Dedifferentiated amniotic fluid mesenchymal stem cell (primary cell): ENCODE data around the gene CASS4.
A peak's percentile ranks its signal among the peaks of the same experiment; 100 is the strongest.
"Not testable (repeated sequence)": the region's sequence is repeated elsewhere in the genome, so short reads cannot be mapped to it uniquely, and the experiment has no call there.

Source experiments
- DNase-seq: peaks from one replicate; pipeline ENCODE4 v3.0.0-alpha.2; 2016; ENCODE audit errors: extremely low spot score

CASS4 gene, protein sequence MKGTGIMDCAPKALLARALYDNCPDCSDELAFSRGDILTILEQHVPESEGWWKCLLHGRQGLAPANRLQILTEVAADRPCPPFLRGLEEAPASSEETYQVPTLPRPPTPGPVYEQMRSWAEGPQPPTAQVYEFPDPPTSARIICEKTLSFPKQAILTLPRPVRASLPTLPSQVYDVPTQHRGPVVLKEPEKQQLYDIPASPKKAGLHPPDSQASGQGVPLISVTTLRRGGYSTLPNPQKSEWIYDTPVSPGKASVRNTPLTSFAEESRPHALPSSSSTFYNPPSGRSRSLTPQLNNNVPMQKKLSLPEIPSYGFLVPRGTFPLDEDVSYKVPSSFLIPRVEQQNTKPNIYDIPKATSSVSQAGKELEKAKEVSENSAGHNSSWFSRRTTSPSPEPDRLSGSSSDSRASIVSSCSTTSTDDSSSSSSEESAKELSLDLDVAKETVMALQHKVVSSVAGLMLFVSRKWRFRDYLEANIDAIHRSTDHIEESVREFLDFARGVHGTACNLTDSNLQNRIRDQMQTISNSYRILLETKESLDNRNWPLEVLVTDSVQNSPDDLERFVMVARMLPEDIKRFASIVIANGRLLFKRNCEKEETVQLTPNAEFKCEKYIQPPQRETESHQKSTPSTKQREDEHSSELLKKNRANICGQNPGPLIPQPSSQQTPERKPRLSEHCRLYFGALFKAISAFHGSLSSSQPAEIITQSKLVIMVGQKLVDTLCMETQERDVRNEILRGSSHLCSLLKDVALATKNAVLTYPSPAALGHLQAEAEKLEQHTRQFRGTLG

DNA sequence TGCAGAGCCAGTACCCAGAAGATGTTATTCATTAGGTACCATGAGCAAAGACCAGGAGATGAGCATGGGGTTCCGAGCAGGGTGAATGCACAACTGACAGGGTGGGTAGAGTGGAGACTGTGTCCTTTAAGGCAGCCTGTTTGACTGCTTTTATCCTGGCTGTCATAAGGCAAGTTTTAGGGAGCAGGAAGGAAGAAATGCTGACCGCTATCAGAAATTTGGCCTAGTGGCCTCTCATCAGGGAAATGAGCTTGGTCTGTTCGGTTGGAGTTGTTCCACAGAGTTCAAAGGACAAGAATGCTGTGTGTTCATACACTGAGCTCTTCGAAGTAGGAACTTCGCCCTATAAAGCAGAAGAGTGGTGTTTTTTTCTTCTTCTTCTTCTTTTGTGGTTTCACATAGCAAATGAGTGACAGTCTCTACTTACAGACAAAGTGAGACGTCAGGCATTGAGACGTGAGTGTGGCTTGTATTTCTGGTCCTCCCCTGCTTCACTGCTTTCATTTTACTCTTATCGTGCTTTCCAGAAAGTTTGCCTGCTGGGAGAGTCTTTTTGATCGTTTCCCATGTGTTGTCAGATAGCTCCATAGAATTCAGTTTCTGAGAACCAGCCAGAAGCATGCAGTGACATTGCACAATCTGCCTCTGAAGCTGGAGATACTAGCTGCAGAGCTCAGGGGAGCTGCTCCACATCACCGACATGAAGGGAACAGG is at the start of gene CASS4:
Gene CASS4 (plus strand): TSS at position 502 of the 714 bp plus-strand sequence. CDS start 199 bp downstream, at position 701.
- DNase-seq = no peak

- DNase-seq = no peak
Observed at GRCh38 chr20:56362833-56363413, 49.1 kb upstream of the CASS4 start.

GRCh38 chr20:56363491-56363890 is 48.6 kb upstream of the CASS4 start:
- no peak for DNase-seq

GRCh38 chr20:56368351-56369134 is 43.5 kb upstream of the CASS4 start:
- no peak for DNase-seq

DNA sequence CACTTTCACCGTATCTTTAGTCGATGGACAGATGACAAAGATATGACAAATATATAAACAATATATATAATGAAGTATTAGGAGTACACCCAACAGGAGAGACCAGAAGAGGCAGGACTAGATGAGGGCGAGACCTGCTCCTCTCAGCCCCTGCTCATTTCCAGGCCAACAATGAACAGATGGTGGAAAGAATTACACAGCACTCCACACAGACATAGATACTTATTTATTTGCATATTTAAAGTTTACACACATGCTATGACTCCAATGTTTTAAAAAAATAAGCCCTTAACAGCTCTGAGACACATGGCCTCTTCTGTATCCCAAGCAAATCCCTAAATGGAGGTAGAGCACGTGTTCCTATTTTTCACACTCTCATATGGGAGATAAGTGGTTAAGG is 42.9 kb upstream of the CASS4 start:
- DNase-seq = no peak

GRCh38 chr20:56371977-56372376 is 40.1 kb upstream of the CASS4 start:
- no peak for DNase-seq

DNA sequence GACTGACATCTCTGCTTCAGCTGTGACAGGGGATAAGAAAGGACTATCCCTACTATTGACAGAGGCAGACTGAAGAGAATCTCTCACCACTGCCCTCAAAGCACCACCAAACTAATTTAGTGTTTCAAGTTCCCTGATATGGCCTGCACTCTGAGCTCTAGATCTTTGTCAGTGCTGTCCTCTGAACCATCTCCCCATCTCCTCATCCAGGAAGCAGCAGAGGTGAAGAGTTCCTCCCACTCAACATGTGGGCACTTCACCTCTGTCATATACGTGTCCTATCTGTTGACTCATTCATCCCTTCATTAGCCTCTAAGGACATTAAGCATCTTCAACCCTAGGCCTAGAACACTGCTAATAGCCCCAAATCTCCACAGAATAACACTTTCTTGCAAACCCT is 39.2 kb upstream of the CASS4 start:
- DNase-seq = no peak

DNA sequence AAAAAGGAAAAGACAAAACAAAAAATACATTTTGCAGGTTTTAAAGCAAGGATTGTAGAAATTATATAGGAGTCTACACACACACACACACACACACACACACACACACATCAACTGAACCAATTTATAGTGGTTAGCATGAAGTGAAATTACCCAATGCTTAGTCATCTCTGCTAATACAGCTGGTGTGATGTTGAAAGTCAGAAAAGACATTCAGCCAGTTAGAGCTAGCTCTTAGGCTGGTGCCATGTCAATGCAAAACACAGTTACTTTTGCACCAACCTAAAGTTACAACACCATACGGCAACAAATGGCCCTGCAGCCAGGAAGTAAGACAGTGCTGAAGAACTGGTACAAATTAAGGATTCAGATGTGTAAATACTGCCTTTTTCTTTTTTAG is 38.1 kb upstream of the CASS4 start:
- peak; percentile 86 for DNase-seq

DNA sequence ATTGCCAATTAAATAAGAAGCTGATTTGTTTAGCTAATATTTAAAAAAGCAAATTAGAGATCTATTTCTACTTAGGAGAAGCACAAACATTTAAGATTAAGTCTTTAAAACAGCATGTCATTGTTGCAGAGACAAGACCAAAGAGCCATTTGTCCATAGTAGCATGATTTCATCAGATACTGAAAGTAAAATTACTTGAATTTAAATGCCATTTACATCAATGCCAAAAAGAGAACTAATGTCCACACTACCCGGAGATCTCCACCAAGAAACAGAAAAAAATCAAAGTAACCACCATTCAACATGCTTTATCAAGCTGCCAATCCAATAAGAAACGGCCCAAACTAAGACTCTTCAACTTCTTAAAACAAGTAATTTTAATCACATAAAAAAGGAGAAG is 35.7 kb upstream of the CASS4 start:
- no peak for DNase-seq

GRCh38 chr20:56378386-56378785 is 33.7 kb upstream of the CASS4 start:
- DNase-seq = no peak

- no peak for DNase-seq
Observed at GRCh38 chr20:56380375-56380774, 31.7 kb upstream of the CASS4 start.

DNA sequence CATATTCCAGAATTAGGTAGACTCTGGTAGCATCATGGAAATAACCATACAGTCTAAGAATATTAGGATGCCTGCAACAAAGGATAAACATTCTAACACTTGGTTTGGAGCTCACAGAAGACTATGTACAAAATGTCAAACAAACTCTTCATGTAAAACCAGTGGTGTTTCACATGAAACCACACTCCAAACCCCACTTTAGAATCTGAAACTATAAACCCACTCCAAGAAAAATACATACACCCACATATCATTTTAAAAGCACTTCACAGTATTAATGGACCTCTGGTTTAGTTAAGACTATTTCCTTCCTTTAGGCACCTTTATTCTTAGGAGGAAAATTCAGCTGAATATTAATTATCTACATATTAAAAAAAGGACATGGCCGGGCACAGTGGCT is 30.6 kb upstream of the CASS4 start:
- DNase-seq = no peak

DNA sequence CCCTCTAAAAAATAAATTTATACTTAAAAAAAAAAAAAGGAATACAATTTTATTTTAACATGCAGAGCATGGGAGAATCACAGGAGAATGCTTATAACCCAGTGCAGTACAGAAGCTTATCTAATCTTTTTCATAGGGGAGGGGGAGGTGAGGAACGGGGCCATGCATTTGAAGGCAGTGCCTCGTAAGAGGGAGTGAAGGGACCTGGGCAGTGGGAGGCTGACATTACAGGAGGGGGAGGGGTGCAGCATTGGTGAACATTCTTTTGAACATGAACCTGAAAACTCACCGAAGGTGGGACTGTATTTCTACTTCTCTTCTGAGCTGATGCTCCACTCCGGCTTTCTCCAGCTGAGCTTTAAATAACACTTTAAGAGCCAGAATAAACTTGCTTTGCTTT is 29.4 kb upstream of the CASS4 start:
- no peak for DNase-seq

DNA sequence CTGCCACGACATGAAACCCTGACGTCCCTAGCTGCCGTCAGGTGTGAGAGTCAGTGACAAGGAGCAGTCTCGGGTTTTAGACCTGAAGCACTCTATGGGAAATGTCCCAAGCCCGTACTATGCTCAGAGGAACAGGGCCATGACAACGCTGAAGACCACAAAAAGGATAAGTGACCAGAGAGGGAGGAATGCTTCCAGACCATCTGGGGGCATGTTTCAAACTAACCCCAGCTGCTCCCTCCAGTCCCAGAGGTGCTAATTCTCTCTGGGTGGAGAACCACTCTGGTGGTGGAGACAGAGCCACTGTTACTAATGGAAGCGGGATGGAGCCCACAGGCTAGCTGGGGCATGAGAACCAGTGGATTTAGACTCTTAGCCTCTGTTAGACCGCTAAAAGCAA is 28.7 kb upstream of the CASS4 start:
- DNase-seq = no peak

- no peak for DNase-seq
Observed at GRCh38 chr20:56385130-56385529, 26.9 kb upstream of the CASS4 start.

- no peak for DNase-seq
Observed at GRCh38 chr20:56386219-56386618, 25.8 kb upstream of the CASS4 start.

DNA sequence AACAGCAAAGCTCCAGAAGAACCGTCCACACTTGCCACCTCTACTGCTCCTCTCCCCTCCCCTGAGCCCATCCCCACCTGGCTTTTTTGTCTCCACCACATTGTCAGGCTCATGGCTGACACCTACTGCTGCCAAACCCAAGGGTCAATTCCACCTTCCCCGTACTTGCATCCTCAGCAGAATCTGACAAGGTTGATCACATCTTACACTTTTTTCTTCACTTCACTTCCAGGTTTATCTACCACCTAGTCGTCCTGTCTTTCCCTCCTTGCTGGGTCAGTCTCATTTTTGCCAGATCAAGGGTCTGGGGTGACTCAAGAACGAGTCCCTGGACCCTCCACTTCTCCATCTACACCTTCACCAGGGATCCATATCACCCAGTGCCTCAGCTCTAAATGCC is 23.2 kb upstream of the CASS4 start:
- no peak for DNase-seq

DNA sequence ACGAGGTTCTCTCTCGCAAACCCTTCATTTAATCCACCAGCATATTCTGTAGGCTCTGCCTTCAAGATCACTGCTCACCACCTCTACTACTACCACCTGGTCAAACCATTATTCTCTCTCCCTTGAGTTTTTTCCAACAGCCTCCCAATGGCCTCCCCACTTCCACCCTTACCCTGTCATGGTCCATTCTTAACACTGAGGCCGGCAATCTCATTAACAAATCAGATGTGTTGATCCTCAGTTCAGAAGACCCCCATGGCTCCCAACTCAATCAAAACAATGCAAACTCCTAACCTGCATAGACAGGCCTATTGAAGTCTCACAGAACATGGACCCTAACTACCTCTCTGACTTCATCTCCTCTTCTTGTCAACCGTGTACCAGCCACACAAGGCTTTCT is 22.3 kb upstream of the CASS4 start:
- no peak for DNase-seq

- not testable (repeated sequence) for DNase-seq
Observed at GRCh38 chr20:56390396-56390795, 21.7 kb upstream of the CASS4 start.

GRCh38 chr20:56391037-56391436 is 21.0 kb upstream of the CASS4 start:
- DNase-seq = no peak

GRCh38 chr20:56391596-56392131 is 20.4 kb upstream of the CASS4 start:
- no peak for DNase-seq
